ENCODE results near the gene HAUS2.
"Not testable (repeated sequence)": the region's sequence is repeated elsewhere in the genome, so short reads cannot be mapped to it uniquely, and the experiment has no call there.

HAUS2 gene

GRCh38 chr15:42576040-42576594 is 27.5 kb downstream of the HAUS2 start:
- no peak for DNase-seq (ENCODE audit: low read depth)

GRCh38 chr15:42576776-42577175 is 28.1 kb downstream of the HAUS2 start:
- DNase-seq (ENCODE audit: low read depth), result no peak

- no peak for DNase-seq (ENCODE audit: low read depth)
These were observed 28.9 kb downstream of the HAUS2 start for GRCh38 chr15:42577514-42578031.

- DNase-seq (ENCODE audit: low read depth), result no peak
These were observed 30.4 kb downstream of the HAUS2 start for GRCh38 chr15:42578984-42579537.

GRCh38 chr15:42581272-42581730 is 32.7 kb downstream of the HAUS2 start:
- peak; percentile 25 for DNase-seq (ENCODE audit: low read depth)

- no peak for DNase-seq (ENCODE audit: low read depth)
These were observed 34.1 kb downstream of the HAUS2 start for GRCh38 chr15:42582569-42583375.

- DNase-seq (ENCODE audit: low read depth), result peak; percentile 39
These were observed 35.6 kb downstream of the HAUS2 start for GRCh38 chr15:42584031-42584765.

GRCh38 chr15:42590619-42591237 is 42.1 kb downstream of the HAUS2 start:
- no peak for DNase-seq (ENCODE audit: low read depth)

GRCh38 chr15:42591238-42591934 is 42.7 kb downstream of the HAUS2 start:
- DNase-seq (ENCODE audit: low read depth), result no peak

- no peak for DNase-seq (ENCODE audit: low read depth)
These were observed 44.1 kb downstream of the HAUS2 start for GRCh38 chr15:42592716-42593115.

- DNase-seq (ENCODE audit: low read depth), result no peak
These were observed 44.5 kb downstream of the HAUS2 start for GRCh38 chr15:42593143-42593542.

- DNase-seq (ENCODE audit: low read depth), result no peak
These were observed 45.5 kb downstream of the HAUS2 start for GRCh38 chr15:42594095-42594494.

- no peak for DNase-seq (ENCODE audit: low read depth)
These were observed 47.1 kb downstream of the HAUS2 start for GRCh38 chr15:42595626-42596240.

GRCh38 chr15:42601316-42601715 is 52.7 kb downstream of the HAUS2 start:
- not testable (repeated sequence) for DNase-seq (ENCODE audit: low read depth)

GRCh38 chr15:42602501-42602900 is 53.9 kb downstream of the HAUS2 start:
- no peak for DNase-seq (ENCODE audit: low read depth)

GRCh38 chr15:42603978-42604377 is 55.3 kb downstream of the HAUS2 start:
- DNase-seq (ENCODE audit: low read depth), result no peak

- no peak for DNase-seq (ENCODE audit: low read depth)
These were observed 56.5 kb downstream of the HAUS2 start for GRCh38 chr15:42604894-42605744.

GRCh38 chr15:42605796-42606195 is 57.2 kb downstream of the HAUS2 start:
- DNase-seq (ENCODE audit: low read depth), result no peak

- peak; percentile 96 for DNase-seq (ENCODE audit: low read depth)
These were observed 59.5 kb downstream of the HAUS2 start for GRCh38 chr15:42608110-42608531.

All from CMK (cell line).